Measurements from ENCODE around the gene SPAG16.

- TF ChIP-seq CTCF (conservative IDR thresholded peaks at IDR 0.05): no peak
- TF ChIP-seq ZFX (IDR thresholded peaks at IDR 0.05): no peak
Measured at GRCh38 chr2:213980883-213981282, 696.6 kb downstream of the SPAG16 start.
